Stomach (tissue), 4 donors: ENCODE data around the gene STRADA.

Experiments
- CTCF ChIP-seq, 7 experiments: fragments of 450-650 bp in 4 of 7; fragments of 200-600 bp in 3 of 7; sonication (generic) in 3 of 7; IDR thresholded peaks; one replicate each; pipeline ENCODE4 v1.5.1; 2016 to 2019; ENCODE audit warnings: antibody characterized with exemption in 7 of 7, control low read depth in 2 of 7, mild to moderate bottlenecking in 1 of 7
- EP300 ChIP-seq: sonication (generic); formaldehyde crosslinking; IDR thresholded peaks from one replicate; pipeline ENCODE4 v1.6.1; 2017; ENCODE audit warnings: antibody characterized with exemption
- POLR2A ChIP-seq, 4 donors: fragments of 450-650 bp; IDR thresholded peaks; one replicate each; pipeline ENCODE4 v1.6.1; 2016; ENCODE audit warnings: antibody characterized with exemption in 4 of 4, control low read depth in 2 of 4, mild to moderate bottlenecking in 1 of 4, moderate library complexity in 1 of 4

DNA sequence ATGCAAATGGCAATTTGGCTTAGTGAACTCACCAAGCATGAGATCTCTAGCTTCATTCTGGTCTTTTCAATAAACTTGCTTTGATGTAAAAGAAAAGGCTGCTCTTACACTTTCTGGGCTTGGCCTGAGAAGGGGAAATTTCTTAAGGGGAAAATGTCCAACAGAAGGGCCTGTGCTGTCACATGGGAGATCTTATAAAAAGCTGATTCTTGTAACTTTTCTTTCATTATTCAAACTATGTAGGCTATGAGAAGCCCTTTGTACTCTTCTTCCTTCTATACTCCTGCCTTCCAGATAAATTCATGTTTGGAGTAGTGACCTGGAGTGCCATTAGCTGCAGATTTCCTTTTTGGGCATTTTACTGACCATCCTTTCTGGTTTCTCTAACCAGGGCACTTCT lies 58.6 kb downstream of the STRADA start:
- TF ChIP-seq EP300 (no peak), CTCF (IDR thresholded peaks at IDR 0.05) (no peak), POLR2A (IDR thresholded peaks at IDR 0.05) (no peak)
